Measurements from ENCODE around the gene SORCS2. TPM values are rescaled to one million over a fixed set of nuclear protein-coding genes. Genes with fewer than 3 reads are reported as not detected.
A peak's percentile ranks its signal among the peaks of the same experiment; 100 is the strongest.

Gene SORCS2
- total RNA-seq, 1 donor from 2014 or later = 5.2 TPM

DNA sequence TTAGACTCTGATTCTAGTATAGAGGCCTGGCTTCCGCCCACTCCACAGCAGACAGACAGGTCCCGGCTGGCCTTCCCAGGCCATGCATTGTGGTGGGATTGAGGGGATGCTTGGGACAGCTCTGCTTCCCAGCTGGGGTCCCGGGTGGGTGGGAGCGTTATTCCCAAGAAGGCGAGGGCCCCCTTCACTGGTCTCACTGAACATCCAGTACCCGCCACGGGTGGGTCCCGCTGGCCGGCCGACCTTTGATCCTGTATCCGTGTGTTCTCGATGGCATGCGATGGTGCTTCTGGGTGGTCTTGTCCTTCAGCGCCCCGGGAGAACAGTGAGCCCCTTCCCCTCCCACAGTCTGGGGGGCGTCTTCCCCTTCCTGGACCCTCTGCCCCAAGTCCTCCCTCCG is 515.9 kb downstream of the SORCS2 start:
- Mint-ChIP-seq H3K4me1 (peaks cover 41% of the 10 kb centered on the region), H3K9me3 (no peaks in the 10 kb centered on the region), H3K27ac (peak overlapping the region; percentile 51), H3K27me3 (ENCODE audit: insufficient read depth, low read depth) (peaks cover 5% of the 10 kb centered on the region), H3K4me3 (no peak overlapping the region), H3K36me3 (no peaks in the 10 kb centered on the region)
- TF ChIP-seq EZH2 (IDR thresholded peaks at IDR 0.05) (no peak), EZH2phosphoT487 (IDR thresholded peaks at IDR 0.05) (no peak), CTCF (IDR thresholded peaks at IDR 0.05) (no peak)
- Histone ChIP-seq H3K4me3 (no peak overlapping the region), H3K9me3 (ENCODE audit: low read depth) (no peaks in the 10 kb centered on the region), H3K4me2 (no peak overlapping the region), H3K27me3 (no peaks in the 10 kb centered on the region), H4K20me1 (ENCODE audit: low read depth) (no peaks in the 10 kb centered on the region), H3K9ac (no peak overlapping the region), H3F3A (ENCODE audit: low read depth) (no peaks in the 10 kb centered on the region), H3K79me2 (ENCODE audit: low read depth) (no peaks in the 10 kb centered on the region), H3K27ac (no peak overlapping the region), H3K36me3 (no peaks in the 10 kb centered on the region), H3K4me1 (peaks cover 34% of the 10 kb centered on the region), H2AFZ (replicated peaks) (no peak overlapping the region)
- peak; percentile 36 for DNase-seq (ENCODE audit: low spot score)

DNA sequence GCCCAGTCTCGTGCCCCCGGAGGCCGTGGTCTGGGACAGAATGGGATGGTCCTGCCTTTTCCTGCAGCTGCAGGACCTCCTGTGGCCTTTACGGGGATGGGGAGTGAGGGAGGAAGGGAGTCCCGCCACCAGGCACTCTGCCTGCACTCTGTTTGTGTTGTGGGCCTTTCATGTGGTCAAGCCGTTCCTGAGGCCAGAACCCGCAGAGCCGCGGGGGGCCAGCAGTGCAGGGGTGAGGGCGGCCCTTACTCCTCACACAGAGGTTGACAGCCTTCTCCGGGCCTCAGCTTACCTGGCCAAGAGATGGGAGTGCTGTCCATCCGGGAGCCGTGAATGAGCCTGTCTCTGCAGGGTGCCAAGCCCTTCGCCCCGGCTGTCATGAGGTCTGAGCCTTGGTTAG is 516.6 kb downstream of the SORCS2 start:
- Histone ChIP-seq H3K4me1 (peaks cover 34% of the 10 kb centered on the region), H3K79me2 (ENCODE audit: low read depth) (no peaks in the 10 kb centered on the region), H3K27me3 (no peaks in the 10 kb centered on the region), H3K4me2 (no peak overlapping the region), H2AFZ (replicated peaks) (no peak overlapping the region), H3K9me3 (ENCODE audit: low read depth) (no peaks in the 10 kb centered on the region), H3K4me3 (no peak overlapping the region), H4K20me1 (ENCODE audit: low read depth) (no peaks in the 10 kb centered on the region), H3K9ac (no peak overlapping the region), H3K36me3 (no peaks in the 10 kb centered on the region), H3K27ac (no peak overlapping the region), H3F3A (ENCODE audit: low read depth) (no peaks in the 10 kb centered on the region)
- no peak for DNase-seq (ENCODE audit: low spot score)
- H3K9me3 Mint-ChIP-seq = no peaks in the 10 kb centered on the region
- H3K4me3 Mint-ChIP-seq = no peak overlapping the region
- H3K27me3 Mint-ChIP-seq (ENCODE audit: insufficient read depth, low read depth) = peaks cover 9% of the 10 kb centered on the region
- TF ChIP-seq EZH2phosphoT487 (IDR thresholded peaks at IDR 0.05) (no peak), CTCF (IDR thresholded peaks at IDR 0.05) (no peak)
- H3K4me1 Mint-ChIP-seq = peaks cover 42% of the 10 kb centered on the region
- no peak overlapping the region for H3K27ac Mint-ChIP-seq
- H3K36me3 Mint-ChIP-seq = no peaks in the 10 kb centered on the region

DNA sequence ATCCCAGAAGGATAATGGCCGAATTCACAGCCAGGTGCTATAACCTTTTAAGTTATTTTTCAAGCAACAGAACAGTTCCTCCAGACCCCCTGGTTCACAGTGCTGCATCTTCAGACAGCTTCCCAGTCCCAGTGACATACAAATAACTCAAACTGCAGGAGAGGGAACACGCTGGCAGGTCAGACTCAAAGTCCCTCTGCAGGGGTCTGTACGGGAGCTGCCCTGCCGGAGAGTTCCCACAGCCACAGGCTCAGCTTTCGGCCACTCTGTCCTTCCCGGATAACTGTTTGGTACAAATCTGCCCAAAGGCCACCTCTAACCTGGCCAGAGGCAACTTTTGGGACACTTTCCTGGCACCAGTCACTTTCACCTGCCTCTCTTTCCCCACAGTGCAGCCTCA is 517.1 kb downstream of the SORCS2 start:
- Histone ChIP-seq H3K27me3 (no peaks in the 10 kb centered on the region), H3K4me2 (no peak overlapping the region), H3K36me3 (no peaks in the 10 kb centered on the region), H3K27ac (no peak overlapping the region), H3K79me2 (ENCODE audit: low read depth) (no peaks in the 10 kb centered on the region), H3K4me1 (peaks cover 34% of the 10 kb centered on the region), H3K4me3 (no peak overlapping the region), H4K20me1 (ENCODE audit: low read depth) (no peaks in the 10 kb centered on the region), H3K9me3 (ENCODE audit: low read depth) (no peaks in the 10 kb centered on the region), H3F3A (ENCODE audit: low read depth) (no peaks in the 10 kb centered on the region), H2AFZ (replicated peaks) (no peak overlapping the region), H3K9ac (no peak overlapping the region)
- Mint-ChIP-seq H3K27me3 (ENCODE audit: insufficient read depth, low read depth) (peaks cover 9% of the 10 kb centered on the region), H3K9me3 (no peaks in the 10 kb centered on the region), H3K4me3 (no peak overlapping the region), H3K36me3 (no peaks in the 10 kb centered on the region), H3K4me1 (peaks cover 42% of the 10 kb centered on the region), H3K27ac (peak overlapping the region; percentile 72)
- TF ChIP-seq EZH2 (IDR thresholded peaks at IDR 0.05) = no peak
- TF ChIP-seq CTCF (IDR thresholded peaks at IDR 0.05) = no peak
- no peak for TF ChIP-seq EZH2phosphoT487 (IDR thresholded peaks at IDR 0.05)
- DNase-seq (ENCODE audit: low spot score) = no peak

All from neural progenitor cell (in vitro differentiated cells).